Gastroesophageal sphincter (tissue), 4 donors: ENCODE results near the gene MARS1. TPM values are rescaled to one million over a fixed set of nuclear protein-coding genes. Genes with fewer than 3 reads are reported as not detected.

Experiments
- ATAC-seq: fragments of 150-250 bp; one replicate; pipeline ENCODE4 v1.9.1; 2016; ENCODE audit warnings: mild to moderate bottlenecking, moderate library complexity
- H3K27ac ChIP-seq, 4 donors: fragments of 200-600 bp; sonication (generic) in 3 of 4; 1 replicate in 3 of 4; 2 replicates in 1 of 4; pipeline ENCODE4 v1.5.1; 2016 to 2019
- H3K27me3 ChIP-seq: fragments of 200-600 bp; sonication (generic); one replicate; pipeline ENCODE4 v1.5.1; 2019
- H3K36me3 ChIP-seq, 2 donors: fragments of 200-600 bp; sonication (generic); one replicate each; pipeline ENCODE4 v1.5.1; 2019; ENCODE audit warnings: control low read depth in 1 of 2
- H3K4me1 ChIP-seq, 3 donors: fragments of 200-600 bp; sonication (generic); 1 replicate in 2 of 3; 2 replicates in 1 of 3; pipeline ENCODE4 v1.5.1; 2016 to 2019; ENCODE audit warnings: control low read depth in 2 of 3
- H3K4me3 ChIP-seq, 2 donors: fragments of 200-600 bp; sonication (generic); one replicate each; pipeline ENCODE4 v1.5.1; 2019; ENCODE audit warnings: mild to moderate bottlenecking in 1 of 2, moderate library complexity in 1 of 2
- H3K9me3 ChIP-seq, 3 donors: fragments of 200-600 bp; sonication (generic); one replicate each; pipeline ENCODE4 v1.5.1; 2017 to 2019; ENCODE audit warnings: control low read depth in 2 of 3
- EP300 ChIP-seq: sonication (generic); formaldehyde crosslinking; IDR thresholded peaks from one replicate; pipeline ENCODE4 v1.6.1; 2017; ENCODE audit warnings: antibody characterized with exemption, mild to moderate bottlenecking
- POLR2A ChIP-seq, 2 donors: fragments of 450-650 bp; IDR thresholded peaks; one replicate each; pipeline ENCODE4 v1.6.1; 2017; ENCODE audit warnings: antibody characterized with exemption in 2 of 2, mild to moderate bottlenecking in 2 of 2, moderate library complexity in 1 of 2
- POLR2AphosphoS5 ChIP-seq: sonication (generic); formaldehyde crosslinking; IDR thresholded peaks from one replicate; pipeline ENCODE4 v1.6.1; 2017; ENCODE audit warnings: antibody characterized with exemption
- WGBS, 2 donors: methylation state at CpG; one replicate each; pipeline ENCODE4 v1.1.5; 2018; ENCODE audit warnings: low coverage in 1 of 2; 5-methylcytosine and 5-hydroxymethylcytosine counted together
- total RNA-seq, 4 donors: library from RNA; depleted of rRNA; stranded (reverse); fragments of >200 nt; gene quantifications; one replicate each; pipeline ENCODE4 v1.1.0, GENCODE V29; 2016
- TF ChIP-seq, protein P1 (sequence below), 4 experiments: fragments of 200-600 bp in 2 of 4; fragments of 450-650 bp in 2 of 4; sonication (generic) in 1 of 4; IDR thresholded peaks; one replicate each; pipeline ENCODE4 v1.5.1; 2017 to 2019; ENCODE audit warnings: antibody characterized with exemption in 4 of 4, mild to moderate bottlenecking in 2 of 4, moderate library complexity in 2 of 4

Gene MARS1
- total RNA-seq, 4 donors from 2014 or later, result 67.4 to 209 (median 81.7) TPM

DNA sequence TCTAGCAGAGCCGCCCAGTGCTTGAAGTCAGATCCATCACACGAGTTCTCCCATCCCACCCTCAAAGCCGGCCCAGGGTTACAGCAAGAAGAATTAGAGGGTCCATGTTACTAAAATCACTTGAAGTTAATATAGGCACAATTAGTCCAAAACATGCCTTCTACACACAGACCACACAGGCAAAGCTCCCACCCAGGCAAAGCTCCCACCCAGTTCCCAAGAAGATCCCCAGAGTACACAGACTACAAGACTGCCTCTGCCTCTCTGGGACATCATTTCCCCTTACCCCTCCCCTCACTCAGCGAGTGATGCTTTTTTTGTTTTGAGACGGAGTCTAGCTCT is 25.0 kb upstream of the MARS1 start:
- Histone ChIP-seq H3K4me1 (peaks cover 0 to 44% (median 15%) of the 10 kb centered on the region in 3 donors), H3K36me3 (no peaks in the 10 kb centered on the region), H3K27me3 (peaks cover 27% of the 10 kb centered on the region), H3K4me3 (peak overlapping the region in 1 of 2 donors; percentile 71), H3K9me3 (no peaks in the 10 kb centered on the region), H3K27ac (peak overlapping the region in 3 of 4 donors; percentile 84 to 85 (median 84))
- 0% methylated on average over 2 of the region's 5 CpGs; no CpG with 5 or more reads in 1 of the 2 donors for WGBS, 2 donors
- ATAC-seq, result no peak
- TF ChIP-seq POLR2AphosphoS5 (no peak), POLR2A (IDR thresholded peaks at IDR 0.05) (no peak), EP300 (no peak)
- TF ChIP-seq, protein P1, sequence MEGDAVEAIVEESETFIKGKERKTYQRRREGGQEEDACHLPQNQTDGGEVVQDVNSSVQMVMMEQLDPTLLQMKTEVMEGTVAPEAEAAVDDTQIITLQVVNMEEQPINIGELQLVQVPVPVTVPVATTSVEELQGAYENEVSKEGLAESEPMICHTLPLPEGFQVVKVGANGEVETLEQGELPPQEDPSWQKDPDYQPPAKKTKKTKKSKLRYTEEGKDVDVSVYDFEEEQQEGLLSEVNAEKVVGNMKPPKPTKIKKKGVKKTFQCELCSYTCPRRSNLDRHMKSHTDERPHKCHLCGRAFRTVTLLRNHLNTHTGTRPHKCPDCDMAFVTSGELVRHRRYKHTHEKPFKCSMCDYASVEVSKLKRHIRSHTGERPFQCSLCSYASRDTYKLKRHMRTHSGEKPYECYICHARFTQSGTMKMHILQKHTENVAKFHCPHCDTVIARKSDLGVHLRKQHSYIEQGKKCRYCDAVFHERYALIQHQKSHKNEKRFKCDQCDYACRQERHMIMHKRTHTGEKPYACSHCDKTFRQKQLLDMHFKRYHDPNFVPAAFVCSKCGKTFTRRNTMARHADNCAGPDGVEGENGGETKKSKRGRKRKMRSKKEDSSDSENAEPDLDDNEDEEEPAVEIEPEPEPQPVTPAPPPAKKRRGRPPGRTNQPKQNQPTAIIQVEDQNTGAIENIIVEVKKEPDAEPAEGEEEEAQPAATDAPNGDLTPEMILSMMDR (IDR thresholded peaks at IDR 0.05), result no peak

DNA sequence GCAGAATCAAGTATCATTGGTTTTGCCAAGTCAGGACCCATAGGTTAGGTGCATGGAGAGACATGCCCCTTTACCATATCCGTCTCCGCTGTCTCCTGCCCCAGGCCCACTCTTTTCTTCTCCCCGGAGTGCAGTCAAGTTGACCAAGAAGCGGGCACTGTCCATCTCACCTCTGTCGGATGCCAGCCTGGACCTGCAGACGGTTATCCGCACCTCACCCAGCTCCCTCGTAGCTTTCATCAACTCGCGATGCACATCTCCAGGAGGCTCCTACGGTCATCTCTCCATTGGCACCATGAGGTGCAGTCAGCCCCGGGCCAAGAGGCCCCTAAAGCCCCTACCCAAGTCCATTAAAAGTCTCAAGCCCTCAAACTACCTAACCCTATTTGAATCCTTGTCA is 23.3 kb upstream of the MARS1 start:
- no peak overlapping the region for H3K27ac ChIP-seq
- no peaks in the 10 kb centered on the region for H3K36me3 ChIP-seq
- H3K4me1 ChIP-seq, result peaks cover 0 to 34% (median 15%) of the 10 kb centered on the region in 3 donors
- WGBS, 2 donors, result 91 to 93% methylated on average over 9 to 12 of the region's 12 CpGs
- TF ChIP-seq POLR2A (IDR thresholded peaks at IDR 0.05) (no peak), POLR2AphosphoS5 (no peak), EP300 (no peak)
- TF ChIP-seq, protein P1 (IDR thresholded peaks at IDR 0.05), result no peak
- no peak for ATAC-seq
- peaks cover 44% of the 10 kb centered on the region for H3K27me3 ChIP-seq
- H3K9me3 ChIP-seq, result no peaks in the 10 kb centered on the region
- no peak overlapping the region for H3K4me3 ChIP-seq

DNA sequence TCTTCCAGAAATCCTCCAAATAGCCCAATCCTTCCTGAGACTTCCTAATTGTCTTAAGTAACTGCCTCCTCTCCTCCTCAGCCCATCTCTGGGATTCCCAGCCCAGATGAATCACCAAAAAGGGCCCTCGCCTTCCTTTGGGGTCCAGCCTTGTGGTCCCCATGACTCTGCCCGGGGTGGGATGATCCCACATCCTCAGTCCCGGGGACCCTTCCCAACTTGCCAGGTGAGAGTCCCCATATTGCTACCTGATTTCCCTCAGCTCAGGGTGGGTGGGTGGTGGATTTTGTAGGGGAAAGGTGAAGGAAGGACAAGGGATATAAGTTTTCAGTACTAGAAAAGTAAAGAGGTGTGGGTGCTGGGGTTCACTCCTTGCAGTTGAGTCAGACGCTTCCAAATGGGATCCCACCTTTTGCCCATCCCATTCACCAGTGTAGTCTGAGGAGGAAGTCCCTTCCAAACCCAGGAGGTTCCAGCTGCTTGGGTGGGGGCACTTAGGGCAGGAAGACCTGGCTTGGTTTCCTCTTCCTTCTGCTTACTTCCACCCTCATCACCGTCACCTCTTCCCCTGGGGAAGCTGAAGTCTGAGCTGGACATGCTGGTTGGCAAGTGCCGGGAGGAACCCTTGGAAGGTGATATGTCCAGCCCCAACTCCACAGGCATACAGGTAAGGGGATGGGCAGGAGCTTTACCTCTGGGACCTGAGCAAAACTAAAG is 22.7 kb upstream of the MARS1 start:
- Histone ChIP-seq H3K36me3 (no peaks in the 10 kb centered on the region), H3K4me3 (no peak overlapping the region), H3K4me1 (peaks cover 0 to 30% (median 12%) of the 10 kb centered on the region in 3 donors), H3K27ac (no peak overlapping the region), H3K27me3 (peaks cover 50% of the 10 kb centered on the region), H3K9me3 (no peaks in the 10 kb centered on the region)
- WGBS, 2 donors, result 71% methylated on average over 2 of the region's 6 CpGs; no CpG with 5 or more reads in 1 of the 2 donors
- ATAC-seq, result no peak
- TF ChIP-seq EP300, result no peak
- TF ChIP-seq POLR2AphosphoS5, result no peak
- TF ChIP-seq POLR2A (IDR thresholded peaks at IDR 0.05), result no peak
- TF ChIP-seq, protein P1 (IDR thresholded peaks at IDR 0.05), result no peak

DNA sequence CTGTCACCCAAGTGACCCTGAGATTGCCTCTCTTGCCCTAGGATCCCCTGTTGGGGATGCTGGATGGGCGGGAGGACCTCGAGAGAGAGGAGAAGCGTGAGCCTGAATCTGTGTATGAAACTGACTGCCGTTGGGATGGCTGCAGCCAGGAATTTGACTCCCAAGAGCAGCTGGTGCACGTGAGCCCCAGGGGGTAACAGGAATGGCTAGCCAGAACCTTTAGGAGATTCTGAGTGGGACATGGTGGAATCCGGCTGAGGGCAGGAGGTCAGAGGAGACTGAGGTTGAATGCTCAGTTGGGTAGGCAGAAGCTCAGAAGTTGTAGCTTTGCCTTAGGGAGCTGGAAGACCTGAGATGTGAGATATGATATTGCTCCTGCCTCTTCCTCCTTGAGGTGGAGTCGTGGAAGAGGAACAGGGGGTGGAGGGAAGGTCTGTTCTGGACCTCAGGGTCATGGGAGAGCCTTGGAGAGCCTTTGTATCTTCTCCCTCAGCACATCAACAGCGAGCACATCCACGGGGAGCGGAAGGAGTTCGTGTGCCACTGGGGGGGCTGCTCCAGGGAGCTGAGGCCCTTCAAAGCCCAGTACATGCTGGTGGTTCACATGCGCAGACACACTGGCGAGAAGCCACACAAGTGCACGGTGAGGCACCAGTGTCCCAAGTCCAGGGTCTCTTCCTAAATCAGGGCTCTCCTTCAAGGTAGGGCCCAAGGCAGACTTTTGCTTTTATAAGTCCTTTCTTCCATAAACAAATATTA is 21.9 kb upstream of the MARS1 start:
- H3K27ac ChIP-seq, result no peak overlapping the region
- H3K9me3 ChIP-seq, result no peaks in the 10 kb centered on the region
- no peak for TF ChIP-seq POLR2A (IDR thresholded peaks at IDR 0.05)
- TF ChIP-seq, protein P1 (IDR thresholded peaks at IDR 0.05), result no peak
- no peak for TF ChIP-seq EP300
- TF ChIP-seq POLR2AphosphoS5, result no peak
- 63 to 85% methylated on average over 5 to 8 of the region's 14 CpGs for WGBS, 2 donors
- H3K4me1 ChIP-seq, result peaks cover 0 to 23% (median 5%) of the 10 kb centered on the region in 3 donors
- no peak for ATAC-seq
- H3K36me3 ChIP-seq, result no peaks in the 10 kb centered on the region
- H3K4me3 ChIP-seq, result no peak overlapping the region
- H3K27me3 ChIP-seq, result peaks cover 52% of the 10 kb centered on the region
